ENCODE data around the gene SULT2A1. TPM values are rescaled to one million over a fixed set of nuclear protein-coding genes. Genes with fewer than 3 reads are reported as not detected.

Gene SULT2A1
- total and polyA plus RNA-seq, 2 donors (not counting 1 experiment from before 2014, with no cell fraction given) = not detected

- no peak for DNase-seq (ENCODE audit: low read depth in 2 of 2)
- H3K4me2 ChIP-seq (ENCODE audit: extremely low read depth, insufficient read depth, low read length) = no peak overlapping the region
- H3K4me3 ChIP-seq (replicated peaks in 1 of 4; ENCODE audit: control extremely low read depth in 1 of 4, insufficient read depth in 1 of 4, low read depth in 3 of 4, low read length in 4 of 4) = no peak overlapping the region
- no peaks in the 10 kb centered on the region for H4K20me1 ChIP-seq (ENCODE audit: control insufficient read depth, extremely low read depth, insufficient read depth, low read length)
- H3K27me3 ChIP-seq (ENCODE audit: control insufficient read depth, insufficient read depth, low read length) = no peaks in the 10 kb centered on the region
- TF ChIP-seq EZH2 (IDR thresholded peaks at IDR 0.05; ENCODE audit: low read length, missing control alignments) = no peak
- TF ChIP-seq CTCF (conservative IDR thresholded peaks at IDR 0.05 in 1 of 2, IDR thresholded peaks at IDR 0.05 in 1 of 2; ENCODE audit: low read depth in 1 of 2, low read length in 2 of 2) = no peak
- no peak overlapping the region for H3K27ac ChIP-seq (ENCODE audit: insufficient read depth, low read length)
- no peak overlapping the region for H2AFZ ChIP-seq (ENCODE audit: low read length)
- no peaks in the 10 kb centered on the region for H3K79me2 ChIP-seq (ENCODE audit: control insufficient read depth, insufficient read depth, low read length)
- no peaks in the 10 kb centered on the region for H3K9me3 ChIP-seq (ENCODE audit: control insufficient read depth, insufficient read depth, low read depth, low read length)
- H3K9ac ChIP-seq (ENCODE audit: insufficient read depth, low read length) = no peak overlapping the region
- no peaks in the 10 kb centered on the region for H3K4me1 ChIP-seq (ENCODE audit: control insufficient read depth, extremely low read depth, insufficient read depth, low read length)
- no peaks in the 10 kb centered on the region for H3K36me3 ChIP-seq (ENCODE audit: control insufficient read depth, insufficient read depth, low read length)
These were observed 10.7 kb upstream of the SULT2A1 start for GRCh38 chr19:47896773-47897172.

GRCh38 chr19:47896019-47896418, 9.9 kb upstream of the SULT2A1 start:
- H3K36me3 ChIP-seq (ENCODE audit: control insufficient read depth, insufficient read depth, low read length) = no peaks in the 10 kb centered on the region
- no peaks in the 10 kb centered on the region for H3K79me2 ChIP-seq (ENCODE audit: control insufficient read depth, insufficient read depth, low read length)
- H2AFZ ChIP-seq (ENCODE audit: low read length) = no peak overlapping the region
- H3K27ac ChIP-seq (ENCODE audit: insufficient read depth, low read length) = no peak overlapping the region
- no peaks in the 10 kb centered on the region for H3K9me3 ChIP-seq (ENCODE audit: control insufficient read depth, insufficient read depth, low read depth, low read length)
- TF ChIP-seq EZH2 (IDR thresholded peaks at IDR 0.05; ENCODE audit: low read length, missing control alignments) (no peak), CTCF (conservative IDR thresholded peaks at IDR 0.05 in 1 of 2, IDR thresholded peaks at IDR 0.05 in 1 of 2; ENCODE audit: low read depth in 1 of 2, low read length in 2 of 2) (no peak)
- DNase-seq (ENCODE audit: low read depth in 2 of 2) = no peak
- no peaks in the 10 kb centered on the region for H3K4me1 ChIP-seq (ENCODE audit: control insufficient read depth, extremely low read depth, insufficient read depth, low read length)
- H3K4me2 ChIP-seq (ENCODE audit: extremely low read depth, insufficient read depth, low read length) = no peak overlapping the region
- no peak overlapping the region for H3K9ac ChIP-seq (ENCODE audit: insufficient read depth, low read length)
- no peaks in the 10 kb centered on the region for H4K20me1 ChIP-seq (ENCODE audit: control insufficient read depth, extremely low read depth, insufficient read depth, low read length)
- no peak overlapping the region for H3K4me3 ChIP-seq (replicated peaks in 1 of 4; ENCODE audit: control extremely low read depth in 1 of 4, insufficient read depth in 1 of 4, low read depth in 3 of 4, low read length in 4 of 4)
- H3K27me3 ChIP-seq (ENCODE audit: control insufficient read depth, insufficient read depth, low read length) = no peaks in the 10 kb centered on the region

GRCh38 chr19:47895165-47895782, 9.2 kb upstream of the SULT2A1 start:
- H3K9ac ChIP-seq (ENCODE audit: insufficient read depth, low read length) = no peak overlapping the region

More at GRCh38 chr19:47895165-47895782, 9.2 kb upstream of the SULT2A1 start:
- Histone ChIP-seq H3K4me1 (ENCODE audit: control insufficient read depth, extremely low read depth, insufficient read depth, low read length) (no peaks in the 10 kb centered on the region), H3K4me2 (ENCODE audit: extremely low read depth, insufficient read depth, low read length) (no peak overlapping the region), H2AFZ (ENCODE audit: low read length) (no peak overlapping the region), H3K27me3 (ENCODE audit: control insufficient read depth, insufficient read depth, low read length) (no peaks in the 10 kb centered on the region), H3K36me3 (ENCODE audit: control insufficient read depth, insufficient read depth, low read length) (no peaks in the 10 kb centered on the region), H3K4me3 (replicated peaks in 1 of 4; ENCODE audit: control extremely low read depth in 1 of 4, insufficient read depth in 1 of 4, low read depth in 3 of 4, low read length in 4 of 4) (no peak overlapping the region), H3K9me3 (ENCODE audit: control insufficient read depth, insufficient read depth, low read depth, low read length) (no peaks in the 10 kb centered on the region), H3K27ac (ENCODE audit: insufficient read depth, low read length) (no peak overlapping the region), H3K79me2 (ENCODE audit: control insufficient read depth, insufficient read depth, low read length) (no peaks in the 10 kb centered on the region), H4K20me1 (ENCODE audit: control insufficient read depth, extremely low read depth, insufficient read depth, low read length) (no peaks in the 10 kb centered on the region)
- TF ChIP-seq EZH2 (IDR thresholded peaks at IDR 0.05; ENCODE audit: low read length, missing control alignments) (no peak), CTCF (conservative IDR thresholded peaks at IDR 0.05 in 1 of 2, IDR thresholded peaks at IDR 0.05 in 1 of 2; ENCODE audit: low read depth in 1 of 2, low read length in 2 of 2) (no peak)
- DNase-seq (ENCODE audit: low read depth in 2 of 2) = no peak

Data from fibroblast of lung (primary cell).